ENCODE results near the gene PPCDC. TPM values are rescaled to one million over a fixed set of nuclear protein-coding genes. Genes with fewer than 3 reads are reported as not detected.

The PPCDC gene
- total RNA-seq, 2 donors from 2014 or later: 11.1 to 13.6 TPM

- DNase-seq (peak; percentile 39 to 70), ATAC-seq (peak; percentile 92)
- intact Hi-C loops (cut with DNase I, micrococcal nuclease): no loop called here
These were observed 12.8 kb downstream of the PPCDC start for GRCh38 chr15:75036212-75036616.

- DNase-seq (no peak), ATAC-seq (no peak)
- intact Hi-C loops (cut with DNase I, micrococcal nuclease): no loop called here
These were observed 14.3 kb downstream of the PPCDC start for GRCh38 chr15:75037685-75038084.

GRCh38 chr15:75038231-75038630, 14.8 kb downstream of the PPCDC start:
- DNase-seq (no peak), ATAC-seq (no peak)
- intact Hi-C loops (cut with DNase I, micrococcal nuclease): no loop called here

GRCh38 chr15:75042730-75043508, 19.5 kb downstream of the PPCDC start:
- intact Hi-C loops (cut with DNase I, micrococcal nuclease): loop anchor here (5.0 kb wide), 1 partner anchor 159 kb away; the partner anchor contains the start of gene C15orf39 (in 2 of the 2)
- ATAC-seq (peak; percentile 81), DNase-seq (peak; percentile 89 to 93)

GRCh38 chr15:75043509-75044257, 20.3 kb downstream of the PPCDC start:
- DNase-seq: peak; percentile 80 to 93
- intact Hi-C loops (cut with DNase I, micrococcal nuclease): loop anchor here (5.0 kb wide), 1 partner anchor 159 kb away; the partner anchor contains the start of gene C15orf39 (in 2 of the 2)
- ATAC-seq: peak; percentile 27

GRCh38 chr15:75044258-75044878, 21.0 kb downstream of the PPCDC start:
- intact Hi-C loops (cut with DNase I, micrococcal nuclease): loop anchor here (5.0 kb wide), 1 partner anchor 158 kb away; the partner anchor contains the start of gene C15orf39 (in 2 of the 2)
- ATAC-seq (no peak), DNase-seq (no peak)

- intact Hi-C loops (cut with DNase I, micrococcal nuclease): no loop called here
- DNase-seq (no peak), ATAC-seq (no peak)
These were observed 22.1 kb downstream of the PPCDC start for GRCh38 chr15:75045332-75046015.

- intact Hi-C loops (cut with DNase I, micrococcal nuclease): no loop called here
- DNase-seq (no peak), ATAC-seq (no peak)
These were observed 25.0 kb downstream of the PPCDC start for GRCh38 chr15:75048394-75048793.

- peak in 1 of 2 donors; percentile 55 for DNase-seq
- no peak for ATAC-seq
- intact Hi-C loops (cut with DNase I, micrococcal nuclease): no loop called here
These were observed 26.0 kb downstream of the PPCDC start for GRCh38 chr15:75049392-75049791.

- DNase-seq (no peak), ATAC-seq (no peak)
- intact Hi-C loops (cut with DNase I, micrococcal nuclease): no loop called here
These were observed 26.9 kb downstream of the PPCDC start for GRCh38 chr15:75050283-75050682.

GRCh38 chr15:75051191-75051608, 27.8 kb downstream of the PPCDC start:
- no peak for ATAC-seq
- DNase-seq: no peak
- intact Hi-C loops (cut with DNase I, micrococcal nuclease): no loop called here

- ATAC-seq (no peak), DNase-seq (no peak)
- intact Hi-C loops (cut with DNase I, micrococcal nuclease): no loop called here
These were observed 28.3 kb downstream of the PPCDC start for GRCh38 chr15:75051711-75052110.

GRCh38 chr15:75052972-75053747, 29.8 kb downstream of the PPCDC start:
- DNase-seq (no peak), ATAC-seq (no peak)
- intact Hi-C loops (cut with DNase I, micrococcal nuclease): no loop called here

GRCh38 chr15:75053748-75054125, 30.3 kb downstream of the PPCDC start:
- DNase-seq (no peak), ATAC-seq (peak; percentile 43)
- intact Hi-C loops (cut with DNase I, micrococcal nuclease): no loop called here

- peak; percentile 92 for ATAC-seq
- intact Hi-C loops (cut with DNase I, micrococcal nuclease): no loop called here
- DNase-seq: no peak
These were observed 30.9 kb downstream of the PPCDC start for GRCh38 chr15:75054172-75054897.

- no peak for DNase-seq
- intact Hi-C loops (cut with DNase I, micrococcal nuclease): no loop called here
- no peak for ATAC-seq
These were observed 32.6 kb downstream of the PPCDC start for GRCh38 chr15:75056036-75056435.

GRCh38 chr15:75058127-75058905, 34.9 kb downstream of the PPCDC start:
- ATAC-seq: no peak
- no peak for DNase-seq
- intact Hi-C loops (cut with DNase I, micrococcal nuclease): no loop called here

All from left colon (tissue), 2 donors.